Subcutaneous abdominal adipose tissue (tissue), 5 donors: ENCODE results near the gene PGS1.
"Not testable (repeated sequence)": the region's sequence is repeated elsewhere in the genome, so short reads cannot be mapped to it uniquely, and the experiment has no call there.

Source experiments
- H3K27ac ChIP-seq: one replicate; pipeline ENCODE4 v1.7.0; 2013; ENCODE audit warnings: low read depth, mild to moderate bottlenecking, inconsistent platforms, low read length, moderate library complexity
- H3K27me3 ChIP-seq, 5 donors: one replicate each; pipeline ENCODE4 v1.7.0; 2013; ENCODE audit warnings: low read length in 5 of 5, inconsistent platforms in 1 of 5; ENCODE audit not compliant: control insufficient read depth in 5 of 5, insufficient read depth in 4 of 5
- H3K36me3 ChIP-seq, 5 donors: one replicate each; pipeline ENCODE4 v1.7.0; 2013; ENCODE audit warnings: low read length in 5 of 5; ENCODE audit not compliant: control insufficient read depth in 5 of 5, insufficient read depth in 5 of 5
- H3K4me1 ChIP-seq, 5 donors: one replicate each; pipeline ENCODE4 v1.7.0; 2013; ENCODE audit warnings: low read length in 5 of 5, mild to moderate bottlenecking in 3 of 5, moderate library complexity in 1 of 5; ENCODE audit not compliant: control insufficient read depth in 5 of 5, insufficient read depth in 5 of 5
- H3K4me3 ChIP-seq, 5 donors: one replicate each; pipeline ENCODE4 v1.7.0; 2013; ENCODE audit warnings: low read length in 5 of 5, low read depth in 1 of 5
- H3K9ac ChIP-seq, 5 donors: one replicate each; pipeline ENCODE4 v1.7.0; 2013; ENCODE audit warnings: low read length in 5 of 5, mild to moderate bottlenecking in 4 of 5, moderate library complexity in 3 of 5
- H3K9me3 ChIP-seq, 5 donors: one replicate each; pipeline ENCODE4 v1.7.0; 2013; ENCODE audit warnings: low read length in 5 of 5; ENCODE audit not compliant: control insufficient read depth in 5 of 5
- donor health status: healthy.
- donor health status: healthy.
- donor health status: healthy.
- donor health status: healthy.
- donor health status: healthy.

PGS1 gene

GRCh38 chr17:78454346-78454745 is 75.9 kb downstream of the PGS1 start:
- no peak overlapping the region for H3K9ac ChIP-seq
- H3K27ac ChIP-seq, result no peak overlapping the region
- no peaks in the 10 kb centered on the region for H3K36me3 ChIP-seq
- H3K27me3 ChIP-seq, result peaks cover 0 to 19% (median 5%) of the 10 kb centered on the region in 5 donors
- H3K4me1 ChIP-seq, result peaks cover 0 to 8% (median 1%) of the 10 kb centered on the region in 5 donors
- no peak overlapping the region for H3K4me3 ChIP-seq
- H3K9me3 ChIP-seq, result no peaks in the 10 kb centered on the region

- H3K9ac ChIP-seq, result no peak overlapping the region
- no peaks in the 10 kb centered on the region for H3K9me3 ChIP-seq
- no peak overlapping the region for H3K4me3 ChIP-seq
- peaks cover 0 to 10% (median 0%) of the 10 kb centered on the region in 5 donors for H3K27me3 ChIP-seq
- H3K36me3 ChIP-seq, result no peaks in the 10 kb centered on the region
- H3K27ac ChIP-seq, result no peak overlapping the region
- H3K4me1 ChIP-seq, result no peaks in the 10 kb centered on the region
These were observed 79.6 kb downstream of the PGS1 start for GRCh38 chr17:78458091-78458490.

GRCh38 chr17:78458736-78459335 is 80.4 kb downstream of the PGS1 start:
- no peak overlapping the region for H3K4me3 ChIP-seq
- H3K27me3 ChIP-seq, result peaks cover 0 to 10% (median 0%) of the 10 kb centered on the region in 5 donors
- no peaks in the 10 kb centered on the region for H3K36me3 ChIP-seq
- H3K9ac ChIP-seq, result no peak overlapping the region
- no peaks in the 10 kb centered on the region for H3K9me3 ChIP-seq
- H3K4me1 ChIP-seq, result no peaks in the 10 kb centered on the region
- no peak overlapping the region for H3K27ac ChIP-seq

GRCh38 chr17:78459696-78460095 is 81.2 kb downstream of the PGS1 start:
- Histone ChIP-seq H3K4me1 (no peaks in the 10 kb centered on the region), H3K36me3 (no peaks in the 10 kb centered on the region), H3K9me3 (no peaks in the 10 kb centered on the region), H3K4me3 (no peak overlapping the region), H3K27me3 (peaks cover 0 to 10% (median 0%) of the 10 kb centered on the region in 5 donors), H3K9ac (no peak overlapping the region), H3K27ac (no peak overlapping the region)

- Histone ChIP-seq H3K4me3 (no peak overlapping the region), H3K9ac (no peak overlapping the region), H3K9me3 (no peaks in the 10 kb centered on the region), H3K27ac (no peak overlapping the region), H3K36me3 (no peaks in the 10 kb centered on the region), H3K27me3 (peaks cover 0 to 10% (median 0%) of the 10 kb centered on the region in 5 donors), H3K4me1 (no peaks in the 10 kb centered on the region)
These were observed 81.8 kb downstream of the PGS1 start for GRCh38 chr17:78460176-78460675.

- Histone ChIP-seq H3K4me3 (no peak overlapping the region), H3K9me3 (no peaks in the 10 kb centered on the region), H3K36me3 (no peaks in the 10 kb centered on the region), H3K27ac (no peak overlapping the region), H3K4me1 (no peaks in the 10 kb centered on the region), H3K9ac (no peak overlapping the region), H3K27me3 (peaks cover 0 to 10% (median 0%) of the 10 kb centered on the region in 5 donors)
These were observed 82.7 kb downstream of the PGS1 start for GRCh38 chr17:78460951-78461798.

- Histone ChIP-seq H3K9ac (no peak overlapping the region), H3K27me3 (peaks cover 0 to 5% (median 0%) of the 10 kb centered on the region in 5 donors), H3K9me3 (no peaks in the 10 kb centered on the region), H3K27ac (no peak overlapping the region), H3K36me3 (no peaks in the 10 kb centered on the region), H3K4me3 (no peak overlapping the region), H3K4me1 (no peaks in the 10 kb centered on the region)
These were observed 83.3 kb downstream of the PGS1 start for GRCh38 chr17:78461799-78462053.

GRCh38 chr17:78462148-78462547 is 83.7 kb downstream of the PGS1 start:
- Histone ChIP-seq H3K27ac (no peak overlapping the region), H3K4me1 (no peaks in the 10 kb centered on the region), H3K27me3 (peaks cover 0 to 4% (median 0%) of the 10 kb centered on the region in 5 donors), H3K9ac (no peak overlapping the region), H3K9me3 (no peaks in the 10 kb centered on the region), H3K36me3 (no peaks in the 10 kb centered on the region), H3K4me3 (no peak overlapping the region)

GRCh38 chr17:78466109-78466785 is 87.8 kb downstream of the PGS1 start:
- not testable (repeated sequence) for H3K27ac ChIP-seq, H3K27me3 ChIP-seq, H3K4me1 ChIP-seq, H3K9me3 ChIP-seq, H3K36me3 ChIP-seq, H3K9ac ChIP-seq, H3K4me3 ChIP-seq
